SK-N-SH (cell line): ENCODE measurements around the gene DCHS1. TPM values are rescaled to one million over a fixed set of nuclear protein-coding genes. Genes with fewer than 3 reads are reported as not detected.

Source experiments
- CTCF ChIA-PET: fragments of 300-600, 350-600 bp; formaldehyde crosslinking; extraction: SDS; loops from one replicate; lab custom pipeline; 2021; lab: Yijun Ruan, JAX
- POLR2A ChIA-PET: fragments of 350-600 bp; sonication (Branson Sonifier 250); formaldehyde crosslinking; extraction: SDS; loops from one replicate; lab custom pipeline; 2020; ENCODE audit warnings: antibody characterized with exemption, inconsistent platforms; lab: Yijun Ruan, JAX
- DNase-seq: peaks from one replicate; pipeline ENCODE4 v3.0.0; 2012
- H2AFZ ChIP-seq: fragments of 200-600 bp; sonication (generic); 2 replicates; pipeline ENCODE4 v1.8.1; 2016; ENCODE audit warnings: antibody characterized with exemption, mild to moderate bottlenecking, low read depth
- H3F3A ChIP-seq: fragments of 200-600 bp; sonication (generic); replicated peaks from 2 replicates; pipeline ENCODE3; 2016; ENCODE audit warnings: antibody characterized with exemption, mild to moderate bottlenecking; ENCODE audit not compliant: insufficient read depth
- H3K27ac ChIP-seq, 2 experiments: fragments of 200-500 bp in 1 of 2; fragments of 200-600 bp in 1 of 2; sonication (Bioruptor generic) in 1 of 2; sonication (generic), shearing (Covaris generic) in 1 of 2; 2 replicates each; pipeline versions ENCODE4 v1.5.1 to v1.6.1; 2014 to 2016; ENCODE audit warnings: low read depth in 2 of 2, inconsistent platforms in 1 of 2, low read length in 1 of 2, mild to moderate bottlenecking in 1 of 2, mixed read lengths in 1 of 2
- H3K27me3 ChIP-seq: fragments of 200-600 bp; sonication (generic), shearing (Covaris generic); 2 replicates; pipeline ENCODE4 v1.6.1; 2016; ENCODE audit warnings: mixed run types; ENCODE audit not compliant: insufficient read depth
- H3K36me3 ChIP-seq, 2 experiments: fragments of 200-500 bp in 1 of 2; fragments of 200-600 bp in 1 of 2; sonication (Bioruptor generic) in 1 of 2; sonication (generic) in 1 of 2; replicated peaks in 1 of 2; 2 replicates each; pipeline versions ENCODE3 to v1.5.1; 2014 to 2016; ENCODE audit warnings: low read length in 1 of 2, mild to moderate bottlenecking in 1 of 2; ENCODE audit not compliant: insufficient read depth in 2 of 2, control insufficient read depth in 1 of 2
- H3K4me1 ChIP-seq, 2 experiments: fragments of 200-500 bp in 1 of 2; fragments of 200-600 bp in 1 of 2; sonication (Bioruptor generic) in 1 of 2; sonication (generic), shearing (Covaris generic) in 1 of 2; 2 replicates each; pipeline versions ENCODE4 v1.5.1 to v1.6.1; 2014 to 2016; ENCODE audit warnings: low read depth in 1 of 2, low read length in 1 of 2, mixed run types in 1 of 2; ENCODE audit not compliant: insufficient read depth in 2 of 2, control insufficient read depth in 1 of 2
- H3K4me2 ChIP-seq: fragments of 200-600 bp; sonication (generic), shearing (Covaris generic); 2 replicates; pipeline ENCODE4 v1.6.1; 2017; ENCODE audit warnings: mixed run types
- H3K4me3 ChIP-seq, 2 experiments: fragments of 200-500 bp in 1 of 2; fragments of 200-600 bp in 1 of 2; sonication (Bioruptor generic) in 1 of 2; sonication (generic), shearing (Covaris generic) in 1 of 2; 2 replicates each; pipeline versions ENCODE4 v1.5.1 to v1.8.1; 2014 to 2016; ENCODE audit warnings: low read depth in 2 of 2, inconsistent platforms in 1 of 2, low read length in 1 of 2, mild to moderate bottlenecking in 1 of 2, mixed read lengths in 1 of 2, moderate library complexity in 1 of 2
- H3K79me2 ChIP-seq: fragments of 200-600 bp; sonication (generic); 2 replicates; pipeline ENCODE4 v1.8.1; 2017; ENCODE audit warnings: mild to moderate bottlenecking; ENCODE audit not compliant: insufficient read depth
- H3K9ac ChIP-seq: fragments of 200-600 bp; sonication (generic); 2 replicates; pipeline ENCODE4 v1.6.1; 2017; ENCODE audit warnings: mixed run types
- H3K9me2 ChIP-seq: fragments of 200-600 bp; sonication (generic); 2 replicates; pipeline ENCODE4 v1.6.1; 2017; ENCODE audit warnings: mixed run types
- H3K9me3 ChIP-seq: fragments of 200-600 bp; sonication (generic); 2 replicates; pipeline ENCODE4 v1.6.1; 2017; ENCODE audit warnings: mixed run types, mild to moderate bottlenecking, moderate library complexity
- H4K20me1 ChIP-seq: fragments of 200-600 bp; sonication (generic); 2 replicates; pipeline ENCODE4 v1.6.1; 2017; ENCODE audit warnings: mild to moderate bottlenecking, mixed run types; ENCODE audit not compliant: insufficient read depth
- ELF1 ChIP-seq: IDR thresholded peaks from 2 replicates; pipeline ENCODE4 v1.4.0; 2012
- EZH2phosphoT487 ChIP-seq: fragments of 200-600 bp; sonication (generic); IDR thresholded peaks from 2 replicates; pipeline ENCODE4 v1.6.1; 2017; ENCODE audit warnings: low read depth, mixed run types, mild to moderate bottlenecking, antibody characterized with exemption, moderate library complexity, borderline replicate concordance
- MEF2A ChIP-seq: IDR thresholded peaks from 2 replicates; pipeline ENCODE4 v1.4.0; 2012; ENCODE audit warnings: low read depth, borderline replicate concordance
- NFIC ChIP-seq: IDR thresholded peaks from 2 replicates; pipeline ENCODE4 v1.4.0; 2012; ENCODE audit warnings: borderline replicate concordance
- NRF1 ChIP-seq: IDR thresholded peaks from 2 replicates; pipeline ENCODE4 v1.6.1; 2012; ENCODE audit warnings: low read depth, mild to moderate bottlenecking, low read length
- POLR2AphosphoS5 ChIP-seq: IDR thresholded peaks from 2 replicates; pipeline ENCODE4 v1.6.1; 2012; ENCODE audit warnings: low read depth, low read length
- RCOR1 ChIP-seq: fragments of 150-350 bp; IDR thresholded peaks from 2 replicates; pipeline ENCODE4 v1.6.1; 2017; ENCODE audit warnings: antibody characterized with exemption, low read length
- RFX5 ChIP-seq: IDR thresholded peaks from 2 replicates; pipeline ENCODE4 v1.6.1; 2012; ENCODE audit warnings: mild to moderate bottlenecking, improper control_type of control experiment, low read length
- SIN3A ChIP-seq: IDR thresholded peaks from 2 replicates; pipeline ENCODE4 v1.6.1; 2012; ENCODE audit warnings: low read depth, mild to moderate bottlenecking, low read length, moderate library complexity, borderline replicate concordance
- SMC3 ChIP-seq: IDR thresholded peaks from 2 replicates; pipeline ENCODE4 v1.6.1; 2012; ENCODE audit warnings: low read depth, low read length, improper control_type of control experiment
- TAF1 ChIP-seq: IDR thresholded peaks from 2 replicates; pipeline ENCODE4 v1.6.1; 2012; ENCODE audit warnings: low read depth, mild to moderate bottlenecking, low read length, moderate library complexity, borderline replicate concordance
- TEAD4 ChIP-seq: IDR thresholded peaks from 2 replicates; pipeline ENCODE4 v1.4.0; 2012; ENCODE audit warnings: mild to moderate bottlenecking, borderline replicate concordance; ENCODE audit not compliant: insufficient read depth
- WGBS: methylation state at CpG from one replicate; pipeline ENCODE4 v1.1.6; 2017; ENCODE audit warnings: low lambda C conversion rate; 5-methylcytosine and 5-hydroxymethylcytosine counted together
- polyA plus RNA-seq, 3 experiments: library from polyadenylated mRNA; depleted of rRNA; stranded (reverse); fragments of >200 nt; gene quantifications; 2 replicates each; pipeline ENCODE4 v1.2.3, GENCODE V29; 2012
- TF ChIP-seq, protein P1 (sequence below): fragments of 200-600 bp; sonication (generic); IDR thresholded peaks from 2 replicates; pipeline ENCODE4 v1.6.1; 2017; ENCODE audit warnings: antibody characterized with exemption, mild to moderate bottlenecking, moderate library complexity
- TF ChIP-seq, protein P2 (sequence below): IDR thresholded peaks from 2 replicates; pipeline ENCODE4 v1.6.1; 2012; ENCODE audit warnings: mild to moderate bottlenecking, low read depth, low read length, moderate library complexity
- TF ChIP-seq, protein P3 (sequence below): IDR thresholded peaks from 2 replicates; pipeline ENCODE4 v1.4.0; 2012; ENCODE audit warnings: low read depth, borderline replicate concordance
- TF ChIP-seq, protein P4 (sequence below): fragments of 150-350 bp; IDR thresholded peaks from 2 replicates; pipeline ENCODE4 v1.6.1; 2017; ENCODE audit warnings: antibody characterized with exemption, low read length, low read depth, borderline replicate concordance

The DCHS1 gene
- polyA plus RNA-seq, 1 of the 3 experiments (the other 2 are of a cell fraction), result 5.7 TPM

DNA sequence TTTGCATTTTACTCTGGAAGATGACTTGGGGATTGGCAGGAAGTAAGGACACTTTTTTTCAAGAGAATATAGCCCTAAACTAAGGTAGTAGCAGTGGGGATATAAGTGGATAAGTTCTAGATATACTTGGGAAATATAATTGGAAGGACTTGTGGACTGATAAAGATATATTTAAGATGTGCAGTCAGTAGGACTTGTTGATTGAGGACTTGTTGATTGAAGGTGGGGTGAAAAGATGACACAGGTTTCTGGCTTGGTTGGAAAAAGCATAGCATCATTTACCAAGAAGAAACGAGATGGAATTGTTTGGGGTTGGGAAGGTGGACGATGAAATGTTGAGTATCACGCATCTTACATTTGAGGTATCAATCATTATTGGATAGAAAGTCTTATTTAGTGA lies 42.1 kb downstream of the DCHS1 start:
- H3K36me3 ChIP-seq, result peaks cover 19 to 52% of the 10 kb centered on the region in 2 experiments
- H3K79me2 ChIP-seq, result peaks cover 41% of the 10 kb centered on the region
- H3K4me2 ChIP-seq, result no peak overlapping the region
- H3K27ac ChIP-seq, result peak overlapping the region; percentile 94 to 99; a peak in 3 of 4 replicates
- H3K27me3 ChIP-seq, result no peaks in the 10 kb centered on the region
- H3K9me3 ChIP-seq, result no peaks in the 10 kb centered on the region
- WGBS, result 98% methylated on average over 3 of the region's 3 CpGs
- no peak overlapping the region for H3K4me3 ChIP-seq
- H3K9ac ChIP-seq, result no peak overlapping the region
- CTCF ChIA-PET, result interaction anchor here (0.7 to 2.9 kb wide), 18 partner anchors 8 to 234 kb away, joined by 3 to 15 read pairs (median 5); partner anchors contain the start of genes ILK and RRP8
- peaks cover 7 to 30% of the 10 kb centered on the region in 2 experiments; a peak in 3 of 4 replicates for H3K4me1 ChIP-seq
- no peaks in the 10 kb centered on the region for H3K9me2 ChIP-seq
- no peak for DNase-seq
- H4K20me1 ChIP-seq, result no peaks in the 10 kb centered on the region
- H2AFZ ChIP-seq, result no peak overlapping the region
- peaks cover 34% of the 10 kb centered on the region for H3F3A ChIP-seq
- TF ChIP-seq RFX5 (no peak), TAF1 (no peak), MEF2A (no peak), SMC3 (no peak), NRF1 (no peak), ELF1 (no peak), NFIC (no peak)
- TF ChIP-seq, protein P1, sequence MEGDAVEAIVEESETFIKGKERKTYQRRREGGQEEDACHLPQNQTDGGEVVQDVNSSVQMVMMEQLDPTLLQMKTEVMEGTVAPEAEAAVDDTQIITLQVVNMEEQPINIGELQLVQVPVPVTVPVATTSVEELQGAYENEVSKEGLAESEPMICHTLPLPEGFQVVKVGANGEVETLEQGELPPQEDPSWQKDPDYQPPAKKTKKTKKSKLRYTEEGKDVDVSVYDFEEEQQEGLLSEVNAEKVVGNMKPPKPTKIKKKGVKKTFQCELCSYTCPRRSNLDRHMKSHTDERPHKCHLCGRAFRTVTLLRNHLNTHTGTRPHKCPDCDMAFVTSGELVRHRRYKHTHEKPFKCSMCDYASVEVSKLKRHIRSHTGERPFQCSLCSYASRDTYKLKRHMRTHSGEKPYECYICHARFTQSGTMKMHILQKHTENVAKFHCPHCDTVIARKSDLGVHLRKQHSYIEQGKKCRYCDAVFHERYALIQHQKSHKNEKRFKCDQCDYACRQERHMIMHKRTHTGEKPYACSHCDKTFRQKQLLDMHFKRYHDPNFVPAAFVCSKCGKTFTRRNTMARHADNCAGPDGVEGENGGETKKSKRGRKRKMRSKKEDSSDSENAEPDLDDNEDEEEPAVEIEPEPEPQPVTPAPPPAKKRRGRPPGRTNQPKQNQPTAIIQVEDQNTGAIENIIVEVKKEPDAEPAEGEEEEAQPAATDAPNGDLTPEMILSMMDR, result no peak
- TF ChIP-seq, protein P2, sequence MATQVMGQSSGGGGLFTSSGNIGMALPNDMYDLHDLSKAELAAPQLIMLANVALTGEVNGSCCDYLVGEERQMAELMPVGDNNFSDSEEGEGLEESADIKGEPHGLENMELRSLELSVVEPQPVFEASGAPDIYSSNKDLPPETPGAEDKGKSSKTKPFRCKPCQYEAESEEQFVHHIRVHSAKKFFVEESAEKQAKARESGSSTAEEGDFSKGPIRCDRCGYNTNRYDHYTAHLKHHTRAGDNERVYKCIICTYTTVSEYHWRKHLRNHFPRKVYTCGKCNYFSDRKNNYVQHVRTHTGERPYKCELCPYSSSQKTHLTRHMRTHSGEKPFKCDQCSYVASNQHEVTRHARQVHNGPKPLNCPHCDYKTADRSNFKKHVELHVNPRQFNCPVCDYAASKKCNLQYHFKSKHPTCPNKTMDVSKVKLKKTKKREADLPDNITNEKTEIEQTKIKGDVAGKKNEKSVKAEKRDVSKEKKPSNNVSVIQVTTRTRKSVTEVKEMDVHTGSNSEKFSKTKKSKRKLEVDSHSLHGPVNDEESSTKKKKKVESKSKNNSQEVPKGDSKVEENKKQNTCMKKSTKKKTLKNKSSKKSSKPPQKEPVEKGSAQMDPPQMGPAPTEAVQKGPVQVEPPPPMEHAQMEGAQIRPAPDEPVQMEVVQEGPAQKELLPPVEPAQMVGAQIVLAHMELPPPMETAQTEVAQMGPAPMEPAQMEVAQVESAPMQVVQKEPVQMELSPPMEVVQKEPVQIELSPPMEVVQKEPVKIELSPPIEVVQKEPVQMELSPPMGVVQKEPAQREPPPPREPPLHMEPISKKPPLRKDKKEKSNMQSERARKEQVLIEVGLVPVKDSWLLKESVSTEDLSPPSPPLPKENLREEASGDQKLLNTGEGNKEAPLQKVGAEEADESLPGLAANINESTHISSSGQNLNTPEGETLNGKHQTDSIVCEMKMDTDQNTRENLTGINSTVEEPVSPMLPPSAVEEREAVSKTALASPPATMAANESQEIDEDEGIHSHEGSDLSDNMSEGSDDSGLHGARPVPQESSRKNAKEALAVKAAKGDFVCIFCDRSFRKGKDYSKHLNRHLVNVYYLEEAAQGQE, result no peak
- POLR2A ChIA-PET, result interaction anchor here (2.6 kb wide), 1 partner anchor 70 kb away, joined by 10 read pairs; the partner anchor contains the start of gene MRPL17

DNA sequence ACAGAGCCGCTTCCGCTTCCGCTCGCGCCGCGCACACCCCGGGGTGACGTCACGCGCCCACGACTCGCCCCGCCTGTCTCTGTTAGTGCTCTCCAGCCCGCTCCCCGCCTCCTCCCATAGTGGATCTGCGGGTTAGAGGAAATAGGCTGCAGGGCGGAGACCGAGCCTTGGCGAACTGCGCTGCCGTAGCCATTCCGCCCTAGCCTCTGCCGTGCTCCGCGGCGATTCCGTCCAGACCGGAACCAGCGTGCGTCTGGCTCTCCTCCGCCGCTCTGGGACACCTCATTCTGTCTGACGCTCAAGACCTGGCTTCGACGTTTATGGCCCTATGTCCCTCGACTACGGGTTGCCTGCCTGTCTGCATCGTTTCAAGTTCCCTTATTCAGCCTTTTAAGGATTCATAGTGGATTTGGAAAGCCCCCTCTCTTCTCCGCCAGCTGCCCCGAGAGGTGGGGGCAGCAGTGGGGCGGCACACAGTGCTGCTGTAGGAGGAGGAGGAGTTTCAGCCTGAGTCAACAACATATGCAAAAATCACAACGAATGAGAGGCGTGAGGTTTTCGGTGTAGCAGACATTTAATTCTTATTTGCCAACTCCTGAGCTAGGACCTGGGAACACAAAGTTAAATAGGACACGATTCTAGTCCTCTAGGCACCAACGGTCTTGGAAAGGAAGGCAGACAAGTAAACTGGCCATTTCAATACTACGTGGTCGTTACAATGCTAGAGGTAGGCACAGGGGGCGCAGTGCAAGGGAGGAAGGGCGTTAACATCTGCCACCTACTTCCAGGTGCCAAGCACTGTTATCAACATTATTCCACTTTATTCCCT lies 43.2 kb downstream of the DCHS1 start, which contains the start of gene TAF10:
Gene TAF10, minus strand, starts transcription at position 4 of the 829 bp plus-strand sequence. CDS start 27 bp downstream, outside the sequence.
- H3K4me1 ChIP-seq, result peaks cover 10 to 32% of the 10 kb centered on the region in 2 experiments
- TF ChIP-seq, protein P3, sequence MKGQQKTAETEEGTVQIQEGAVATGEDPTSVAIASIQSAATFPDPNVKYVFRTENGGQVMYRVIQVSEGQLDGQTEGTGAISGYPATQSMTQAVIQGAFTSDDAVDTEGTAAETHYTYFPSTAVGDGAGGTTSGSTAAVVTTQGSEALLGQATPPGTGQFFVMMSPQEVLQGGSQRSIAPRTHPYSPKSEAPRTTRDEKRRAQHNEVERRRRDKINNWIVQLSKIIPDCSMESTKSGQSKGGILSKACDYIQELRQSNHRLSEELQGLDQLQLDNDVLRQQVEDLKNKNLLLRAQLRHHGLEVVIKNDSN, result peak; percentile 33; the same call in 1 of the 2 replicates
- TF ChIP-seq RCOR1, result no peak
- TF ChIP-seq EZH2phosphoT487, result no peak
- no peak; the same call in 1 of the 2 replicates for TF ChIP-seq NFIC
- peak; percentile 15; the same call in 1 of the 2 replicates for TF ChIP-seq SMC3
- TF ChIP-seq, protein P4, sequence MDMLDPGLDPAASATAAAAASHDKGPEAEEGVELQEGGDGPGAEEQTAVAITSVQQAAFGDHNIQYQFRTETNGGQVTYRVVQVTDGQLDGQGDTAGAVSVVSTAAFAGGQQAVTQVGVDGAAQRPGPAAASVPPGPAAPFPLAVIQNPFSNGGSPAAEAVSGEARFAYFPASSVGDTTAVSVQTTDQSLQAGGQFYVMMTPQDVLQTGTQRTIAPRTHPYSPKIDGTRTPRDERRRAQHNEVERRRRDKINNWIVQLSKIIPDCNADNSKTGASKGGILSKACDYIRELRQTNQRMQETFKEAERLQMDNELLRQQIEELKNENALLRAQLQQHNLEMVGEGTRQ, result no peak
- TF ChIP-seq TEAD4, result no peak
- TF ChIP-seq POLR2AphosphoS5, result peak; percentile 94
- 0 out of 2 replicates have a peak, but pooled peaks have one; percentile 62 for TF ChIP-seq SIN3A

More for the DNA sequence above, 43.2 kb downstream of the DCHS1 start, which contains the start of gene TAF10:
- Histone ChIP-seq H3K27me3 (no peaks in the 10 kb centered on the region), H2AFZ (peak within 1 kb of the TSS; percentile 78; the same call in 1 of the 2 replicates), H3K9ac (peak within 1 kb of the TSS; percentile 87), H4K20me1 (no peaks in the 10 kb centered on the region; the same call in 1 of the 2 replicates), H3F3A (peaks cover 41% of the 10 kb centered on the region), H3K4me3 (peak within 1 kb of the TSS; percentile 65 to 93), H3K4me2 (peak within 1 kb of the TSS; percentile 93), H3K9me3 (no peaks in the 10 kb centered on the region), H3K27ac (peak within 1 kb of the TSS; percentile 94 to 99), H3K9me2 (no peaks in the 10 kb centered on the region), H3K79me2 (peaks cover 43% of the 10 kb centered on the region), H3K36me3 (peaks cover 29 to 62% of the 10 kb centered on the region in 2 experiments)
- CTCF ChIA-PET, result interaction anchor here (0.6 to 2.9 kb wide), 25 partner anchors 9 to 233 kb away, joined by 3 to 18 read pairs (median 5); partner anchors contain the start of genes ILK, MRPL17 and RRP8
- peak; percentile 95 for DNase-seq
- POLR2A ChIA-PET, result interaction anchor here (0.6 to 2.6 kb wide), 10 partner anchors 8 to 193 kb away, joined by 3 to 16 read pairs (median 4); partner anchors contain the start of genes APBB1, ARFIP2, MRPL17 and TIMM10B
- 3% methylated on average over 29 of the region's 51 CpGs for WGBS
